Choroid plexus epithelial cell (primary cell): ENCODE measurements around the gene ING5.

Experiments used
- DNase-seq: peaks from one replicate; pipeline ENCODE4 v3.0.0-alpha.2; 2010; ENCODE audit warnings: low read depth
- H3K4me3 ChIP-seq: 2 replicates; pipeline ENCODE4 v1.5.1; 2011; ENCODE audit warnings: low read depth, mild to moderate bottlenecking, control low read depth, low read length, moderate library complexity
- CTCF ChIP-seq: conservative IDR thresholded peaks from 2 replicates; pipeline ENCODE4 v1.5.1; 2011; ENCODE audit warnings: low read depth, mild to moderate bottlenecking, control low read depth, inconsistent platforms, low read length, moderate library complexity

The ING5 gene

GRCh38 chr2:241768251-241768711 is 66.4 kb downstream of the ING5 start:
- no peak overlapping the region for H3K4me3 ChIP-seq
- no peak for TF ChIP-seq CTCF
- DNase-seq = no peak

GRCh38 chr2:241768850-241769249 is 67.0 kb downstream of the ING5 start:
- no peak for TF ChIP-seq CTCF

GRCh38 chr2:241769819-241770184 is 68.0 kb downstream of the ING5 start:
- TF ChIP-seq CTCF = no peak
- DNase-seq = no peak
- no peak overlapping the region for H3K4me3 ChIP-seq

More at GRCh38 chr2:241768850-241769249, 67.0 kb downstream of the ING5 start:
- DNase-seq = no peak
- no peak overlapping the region for H3K4me3 ChIP-seq

- no peak for TF ChIP-seq CTCF
- no peak overlapping the region for H3K4me3 ChIP-seq
- DNase-seq = no peak
These were observed 68.5 kb downstream of the ING5 start for GRCh38 chr2:241770185-241770935.

- DNase-seq = no peak
- TF ChIP-seq CTCF = no peak
- H3K4me3 ChIP-seq = no peak overlapping the region
These were observed 69.1 kb downstream of the ING5 start for GRCh38 chr2:241770936-241771285.

GRCh38 chr2:241771286-241772062 is 69.6 kb downstream of the ING5 start:
- DNase-seq = peak; percentile 52
- no peak for TF ChIP-seq CTCF
- no peak overlapping the region for H3K4me3 ChIP-seq
